GM12878 (cell line): Measurements from ENCODE around the gene CXCL9. TPM values are rescaled to one million over a fixed set of nuclear protein-coding genes. Genes with fewer than 3 reads are reported as not detected.

Experiments used
- BCL11A ChIP-seq: IDR thresholded peaks from 2 replicates; pipeline ENCODE4 v1.6.1; 2011; ENCODE audit warnings: low read depth, low read length
- BCL3 ChIP-seq: IDR thresholded peaks from 2 replicates; pipeline ENCODE4 v1.6.1; 2011; ENCODE audit warnings: borderline replicate concordance, low read depth, mild to moderate bottlenecking, moderate library complexity, low read length; ENCODE audit not compliant: insufficient read depth, poor library complexity, severe bottlenecking
- BHLHE40 ChIP-seq, 2 experiments: fragments of 450-650 bp in 1 of 2; IDR thresholded peaks; 2 replicates each; pipeline ENCODE4 v1.6.1; 2011 to 2017; ENCODE audit warnings: low read depth in 2 of 2, borderline replicate concordance in 1 of 2, improper control_type of control experiment in 1 of 2, low read length in 1 of 2, mild to moderate bottlenecking in 1 of 2
- DPF2 ChIP-seq: fragments of 450-650 bp; IDR thresholded peaks from 2 replicates; pipeline ENCODE4 v1.6.1; 2017; ENCODE audit warnings: mild to moderate bottlenecking
- E2F4 ChIP-seq: IDR thresholded peaks from 2 replicates; pipeline ENCODE4 v1.6.1; 2012; ENCODE audit warnings: low read depth, low read length, improper control_type of control experiment
- FOXM1 ChIP-seq: IDR thresholded peaks from 2 replicates; pipeline ENCODE4 v1.6.1; 2012; ENCODE audit warnings: low read depth, mild to moderate bottlenecking, inconsistent platforms, low read length, moderate library complexity
- IKZF1 ChIP-seq: fragments of 450-650 bp; conservative IDR thresholded peaks from 2 replicates; pipeline ENCODE4 v1.6.1; 2017; ENCODE audit warnings: antibody characterized with exemption, mild to moderate bottlenecking
- IKZF2 ChIP-seq, 2 experiments: fragments of 450-650 bp; IDR thresholded peaks; 2 replicates each; pipeline ENCODE4 v1.6.1; 2017; ENCODE audit warnings: mild to moderate bottlenecking in 2 of 2, moderate library complexity in 2 of 2
- IRF4 ChIP-seq: IDR thresholded peaks from 2 replicates; pipeline ENCODE4 v1.6.1; 2011; ENCODE audit warnings: low read depth, low read length
- KLF5 ChIP-seq: fragments of 450-650 bp; IDR thresholded peaks from 2 replicates; pipeline ENCODE4 v1.6.1; 2014; ENCODE audit warnings: mild to moderate bottlenecking; ENCODE audit not compliant: partially characterized antibody
- MTA3 ChIP-seq: IDR thresholded peaks from 2 replicates; pipeline ENCODE4 v1.6.1; 2012; ENCODE audit warnings: low read length, inconsistent platforms, borderline replicate concordance
- MYB ChIP-seq: fragments of 150-350 bp; IDR thresholded peaks from 2 replicates; pipeline ENCODE4 v1.6.1; 2014; ENCODE audit warnings: mild to moderate bottlenecking, low read depth, low read length, borderline replicate concordance
- MYC ChIP-seq: IDR thresholded peaks from 2 replicates; pipeline ENCODE4 v1.6.1; 2011; ENCODE audit warnings: mild to moderate bottlenecking, low read length, moderate library complexity, inconsistent platforms; ENCODE audit not compliant: insufficient read depth, insufficient replicate concordance, insufficient read length, severe bottlenecking
- NFXL1 ChIP-seq: fragments of 450-650 bp; IDR thresholded peaks from 2 replicates; pipeline ENCODE4 v1.6.1; 2017; ENCODE audit warnings: antibody characterized with exemption, mild to moderate bottlenecking, borderline replicate concordance
- NFYA ChIP-seq: IDR thresholded peaks from 2 replicates; pipeline ENCODE4 v1.6.1; 2011; ENCODE audit warnings: low read depth, mild to moderate bottlenecking, low read length, improper control_type of control experiment, borderline replicate concordance
- PAX5 ChIP-seq: IDR thresholded peaks from 2 replicates; pipeline ENCODE4 v1.6.1; 2011; ENCODE audit warnings: low read depth, low read length, borderline replicate concordance
- RAD21 ChIP-seq: IDR thresholded peaks from 2 replicates; pipeline ENCODE4 v1.6.1; 2011; ENCODE audit warnings: mild to moderate bottlenecking, low read depth, low read length, moderate library complexity; ENCODE audit not compliant: insufficient read depth
- RELA ChIP-seq: fragments of 450-650 bp; IDR thresholded peaks from 2 replicates; pipeline ENCODE4 v1.8.0; 2014; ENCODE audit warnings: borderline replicate concordance; ENCODE audit not compliant: partially characterized antibody
- SKIL ChIP-seq: fragments of 450-650 bp; IDR thresholded peaks from 2 replicates; pipeline ENCODE4 v1.6.1; 2017; ENCODE audit warnings: mild to moderate bottlenecking, low read depth, inconsistent platforms; ENCODE audit not compliant: poor library complexity, severe bottlenecking
- SPI1 ChIP-seq: IDR thresholded peaks from 2 replicates; pipeline ENCODE4 v1.6.1; 2011; ENCODE audit warnings: low read depth, mild to moderate bottlenecking, low read length, moderate library complexity, borderline replicate concordance; ENCODE audit not compliant: insufficient read depth
- SREBF1 ChIP-seq: IDR thresholded peaks from 2 replicates; pipeline ENCODE4 v1.6.1; 2012; ENCODE audit warnings: mild to moderate bottlenecking, low read length
- TCF12 ChIP-seq: IDR thresholded peaks from 2 replicates; pipeline ENCODE4 v1.6.1; 2011; ENCODE audit warnings: low read depth, mild to moderate bottlenecking, low read length
- TCF3 ChIP-seq: IDR thresholded peaks from 2 replicates; pipeline ENCODE4 v1.6.1; 2012; ENCODE audit warnings: low read depth, mild to moderate bottlenecking, low read length, borderline replicate concordance; ENCODE audit not compliant: insufficient read depth
- ZNF384 ChIP-seq: IDR thresholded peaks from 2 replicates; pipeline ENCODE4 v1.6.1; 2012; ENCODE audit warnings: low read depth, mild to moderate bottlenecking, low read length, improper control_type of control experiment, borderline replicate concordance
- polyA plus RNA-seq, 11 experiments: library from polyadenylated mRNA; depleted of rRNA in 4 of 11; unstranded in 6 of 11; stranded (reverse) in 5 of 11; fragments of >200 nt; fragmentation: Nextera tagmentation in 4 of 11; fragmentation: Illumina TruSeq in 1 of 11; extraction: Ambion mirVana in 4 of 11; extraction: Trizol in 1 of 11; gene quantifications; 1 replicate in 1 of 11; 2 replicates in 10 of 11; pipeline versions ENCODE4 v1.2.1 to v1.2.3, GENCODE V29; 2011 to 2016; ENCODE audit warnings: inconsistent platforms in 2 of 11, missing spikeins in 2 of 11, low read depth in 1 of 11
- total RNA-seq, 4 experiments: library from RNA; depleted of rRNA in 3 of 4; stranded (reverse); fragments of >200 nt in 3 of 4; fragmentation: Illumina TruSeq in 1 of 4; extraction: Trizol in 1 of 4; gene quantifications; 2 replicates each; pipeline versions ENCODE4 v1.2.1 to v1.2.3, GENCODE V29; 2013 to 2021

The CXCL9 gene
- total and polyA plus RNA-seq, 10 of the 15 experiments (the other 5 are each of a cell fraction or from before 2014, with no cell fraction given): 0.03 to 0.46 (median 0.22) TPM; not detected in 1

- no peak for TF ChIP-seq RAD21
- TF ChIP-seq IKZF2 (IDR thresholded peaks at IDR 0.05): peak; percentile 77 to 85
- no peak for TF ChIP-seq BHLHE40 (IDR thresholded peaks at IDR 0.05; ENCODE audit: borderline replicate concordance in 1 of 2, low read depth in 2 of 2, low read length in 1 of 2)
- no peak for TF ChIP-seq MYB
- TF ChIP-seq BCL3: peak; percentile 41
- TF ChIP-seq KLF5: no peak
- TF ChIP-seq TCF3: peak; percentile 58; the same call in 1 of the 2 replicates
- TF ChIP-seq SPI1: peak; percentile 69
- peak; percentile 70 for TF ChIP-seq BCL11A
- peak; percentile 50 for TF ChIP-seq RELA
- no peak for TF ChIP-seq NFXL1
- TF ChIP-seq PAX5: peak; percentile 57; the same call in 1 of the 2 replicates
- peak; percentile 72 for TF ChIP-seq IKZF1
- no peak for TF ChIP-seq E2F4
- 0 out of 2 replicates have a peak, but pooled peaks have one; percentile 8 for TF ChIP-seq IRF4
- TF ChIP-seq NFYA: no peak
- no peak for TF ChIP-seq ZNF384
- TF ChIP-seq SKIL: peak; percentile 61
- TF ChIP-seq DPF2: peak; percentile 67
- TF ChIP-seq MYC: no peak
- peak; percentile 90 for TF ChIP-seq FOXM1
- TF ChIP-seq SREBF1: 0 out of 2 replicates have a peak, but pooled peaks have one; percentile 11
- TF ChIP-seq MTA3: peak; percentile 64; the same call in 1 of the 2 replicates
- peak; percentile 84 for TF ChIP-seq TCF12
These were observed 4.5 kb upstream of the CXCL9 start (continued) for GRCh38 chr4:76011700-76012387.
